Fibroblast of lung (primary cell): ENCODE results near the gene JMJD1C.

Experiments used
- CTCF ChIP-seq, 2 donors: IDR thresholded peaks in 1 of 2; conservative IDR thresholded peaks in 1 of 2; 1 replicate in 1 of 2; 2 replicates in 1 of 2; pipeline ENCODE4 v1.5.1; 2011 to 2012; ENCODE audit warnings: low read length in 2 of 2, control low read depth in 1 of 2, inconsistent platforms in 1 of 2, low read depth in 1 of 2, mild to moderate bottlenecking in 1 of 2
- EZH2 ChIP-seq: IDR thresholded peaks from 2 replicates; pipeline ENCODE4 v1.5.1; 2012; ENCODE audit warnings: low read length, control low read depth, mild to moderate bottlenecking; ENCODE audit errors: missing control alignments

GRCh38 chr10:63119041-63119440, 346.7 kb downstream of the JMJD1C start:
- no peak for TF ChIP-seq CTCF (conservative IDR thresholded peaks at IDR 0.05 in 1 of 2, IDR thresholded peaks at IDR 0.05 in 1 of 2; ENCODE audit: low read depth in 1 of 2, low read length in 2 of 2)
- TF ChIP-seq EZH2: no peak
